ENCODE results near the gene TRPM5.

The TRPM5 gene

DNA sequence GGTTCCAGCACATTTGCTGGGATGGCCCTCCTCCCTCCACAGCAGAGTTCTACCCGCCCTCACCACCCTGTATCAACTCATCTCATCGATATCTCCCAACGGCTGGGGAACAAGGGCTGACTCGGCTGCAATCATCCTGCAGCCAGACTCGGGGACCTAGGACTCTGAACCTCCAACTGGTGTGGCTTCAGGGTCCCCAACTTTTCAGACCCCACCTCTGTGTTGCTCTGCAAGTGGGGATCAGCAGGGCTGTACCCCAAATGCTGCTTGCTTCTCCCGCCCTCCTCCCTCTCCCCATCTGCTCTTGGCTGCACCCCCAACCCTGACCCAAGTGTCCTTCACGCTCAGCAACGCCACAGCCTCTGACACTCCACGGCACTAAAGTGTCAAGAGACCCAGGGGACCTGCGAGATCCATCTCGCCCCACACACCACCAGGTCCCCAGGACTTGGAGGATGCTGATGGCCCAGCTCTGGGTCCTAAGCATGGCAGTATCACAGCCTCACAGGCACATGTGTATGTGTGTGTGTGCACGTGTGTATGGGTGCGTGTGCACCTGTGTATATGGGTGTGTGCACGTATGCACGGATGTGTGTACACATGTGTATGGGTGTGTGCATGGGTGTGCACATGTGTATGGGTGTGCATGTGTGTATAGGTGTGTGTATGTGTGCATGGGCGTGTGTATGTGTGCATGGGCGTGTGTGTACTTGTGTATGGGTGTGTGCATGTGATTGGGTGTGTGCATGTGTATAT is 26.9 kb upstream of the TRPM5 start:
- DNase-seq: no peak
- in situ Hi-C loops (cut with HindIII; ENCODE audit: low pct_ligation_motif_present, low pct_unique_long_range_greater_than_20kb, low sequenced_read_pairs): no loop called here

DNA sequence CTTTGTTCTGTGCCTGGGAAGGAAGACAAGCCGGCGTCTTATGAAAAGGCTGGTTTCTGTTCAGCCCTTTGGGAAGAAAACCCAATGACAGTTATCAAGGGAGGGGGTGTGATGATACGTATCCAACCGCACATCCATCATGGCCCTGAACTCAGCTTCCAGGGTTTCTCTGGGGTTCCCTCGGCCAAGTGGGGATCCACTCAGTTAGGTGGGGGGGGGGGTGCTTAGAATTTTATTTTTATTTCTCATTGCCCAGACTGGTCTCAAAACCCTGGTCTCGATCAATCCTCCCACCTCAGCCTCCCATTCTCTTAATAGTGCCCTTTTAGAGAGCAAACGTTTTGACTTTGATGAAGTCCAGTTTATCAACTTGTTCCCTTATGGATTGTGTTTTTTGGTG is 26.2 kb upstream of the TRPM5 start:
- in situ Hi-C loops (cut with HindIII; ENCODE audit: low pct_ligation_motif_present, low pct_unique_long_range_greater_than_20kb, low sequenced_read_pairs): no loop called here

DNA sequence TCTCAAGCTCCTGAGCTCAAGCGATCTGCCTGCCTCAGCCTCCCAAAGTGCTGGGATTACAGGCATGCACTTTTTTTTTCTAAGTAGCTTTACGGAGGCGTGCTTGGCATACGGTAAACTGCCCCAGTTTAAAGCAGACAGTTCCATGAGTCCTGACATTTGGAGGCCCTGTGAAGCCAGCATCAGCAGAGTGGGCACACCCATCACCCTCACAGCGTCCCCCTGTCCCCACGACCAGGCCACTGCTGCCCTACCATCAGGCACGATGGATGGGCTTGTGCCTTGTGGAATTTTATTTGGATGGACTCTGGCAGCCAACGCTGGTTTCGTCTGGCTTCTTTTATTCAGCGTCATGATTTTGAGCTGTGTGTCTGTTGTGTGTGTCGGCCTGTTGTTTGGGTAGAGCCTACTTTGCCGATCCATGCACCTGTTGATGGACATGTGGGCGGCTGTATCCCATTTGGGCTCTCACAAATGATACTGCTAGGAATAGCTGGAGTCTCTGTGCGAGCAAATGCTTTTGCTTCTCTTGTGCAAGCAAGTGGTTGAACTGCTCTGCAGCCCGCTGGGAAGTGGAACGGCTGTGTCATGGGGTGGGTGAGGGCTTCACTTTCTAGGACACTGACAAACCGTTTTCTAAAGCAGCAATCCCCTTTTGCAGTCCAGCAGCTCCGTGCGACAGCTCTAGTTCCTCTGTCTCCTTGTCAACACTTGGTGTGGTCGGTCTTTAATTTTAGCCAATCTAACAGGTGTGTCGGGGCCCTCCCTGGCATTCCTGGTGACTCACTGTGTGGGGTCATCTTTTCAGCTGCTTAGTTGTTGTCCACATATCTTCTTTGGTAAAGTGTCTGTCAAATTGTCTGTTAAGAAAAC is 24.3 kb upstream of the TRPM5 start:
- DNase-seq: no peak
- in situ Hi-C loops (cut with HindIII; ENCODE audit: low pct_ligation_motif_present, low pct_unique_long_range_greater_than_20kb, low sequenced_read_pairs): no loop called here

More for the DNA sequence above, 26.2 kb upstream of the TRPM5 start:
- no peak for DNase-seq

DNA sequence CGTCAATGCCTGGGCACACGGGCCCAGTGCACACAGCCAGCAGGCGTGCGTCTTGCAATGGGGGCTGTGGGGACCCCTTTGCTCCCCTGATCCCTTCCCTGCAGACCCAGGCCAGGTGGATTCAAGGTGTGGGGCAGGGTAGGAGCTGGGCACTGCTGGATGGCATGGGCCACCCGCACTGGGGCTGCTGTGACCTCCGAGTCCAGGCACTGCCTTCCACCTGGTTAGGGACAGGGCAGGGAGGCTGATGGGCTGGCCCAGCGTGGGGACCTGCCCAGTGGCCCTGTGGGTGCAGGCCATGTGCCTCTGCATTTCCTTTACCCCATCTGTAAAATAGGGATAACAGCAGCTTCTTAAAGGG is 23.4 kb upstream of the TRPM5 start:
- in situ Hi-C loops (cut with HindIII; ENCODE audit: low pct_ligation_motif_present, low pct_unique_long_range_greater_than_20kb, low sequenced_read_pairs): no loop called here

DNA sequence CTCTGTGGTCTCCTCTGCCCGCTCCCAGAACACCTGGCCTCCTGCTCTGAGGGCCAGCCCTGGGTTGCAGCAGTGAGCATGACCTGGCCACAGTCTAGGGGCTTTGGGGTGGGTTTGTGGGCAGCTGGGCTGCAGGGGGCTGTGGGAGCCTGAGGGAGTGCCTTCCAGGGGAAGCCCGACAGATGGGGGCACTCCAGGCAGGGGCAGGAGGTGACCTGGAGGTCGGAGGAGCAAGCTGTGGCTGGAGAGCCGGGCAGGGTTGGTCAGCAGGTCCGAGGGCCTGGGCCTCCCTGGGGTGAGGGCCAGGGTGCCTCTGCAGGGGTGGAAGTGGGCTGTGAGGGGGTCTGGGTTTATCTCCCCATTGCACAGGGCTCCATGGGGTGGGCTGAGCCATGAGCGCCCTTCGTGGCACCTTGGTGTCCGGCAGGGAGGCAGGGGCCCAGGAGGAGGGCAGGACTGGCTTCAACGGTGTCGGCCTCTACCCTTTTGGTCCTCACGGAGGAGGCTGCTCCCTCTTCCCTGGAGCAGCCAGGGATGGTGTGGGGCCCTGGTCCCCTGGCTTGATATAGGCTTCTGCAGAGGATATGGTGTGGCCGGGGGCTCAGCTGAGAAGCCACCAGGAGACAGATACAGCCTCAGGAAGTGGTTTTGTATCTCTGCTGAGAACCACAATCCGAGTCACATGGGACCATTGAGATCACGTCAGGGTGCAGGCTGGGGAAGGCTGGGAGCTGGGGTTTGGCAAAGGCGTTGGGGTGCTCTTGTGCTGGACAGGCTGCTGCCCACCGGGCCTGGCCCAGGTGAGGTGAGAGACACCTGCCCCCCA is 22.8 kb upstream of the TRPM5 start:
- in situ Hi-C loops (cut with HindIII; ENCODE audit: low pct_ligation_motif_present, low pct_unique_long_range_greater_than_20kb, low sequenced_read_pairs): no loop called here
- DNase-seq: no peak

More for the DNA sequence above, 23.4 kb upstream of the TRPM5 start:
- no peak for DNase-seq

DNA sequence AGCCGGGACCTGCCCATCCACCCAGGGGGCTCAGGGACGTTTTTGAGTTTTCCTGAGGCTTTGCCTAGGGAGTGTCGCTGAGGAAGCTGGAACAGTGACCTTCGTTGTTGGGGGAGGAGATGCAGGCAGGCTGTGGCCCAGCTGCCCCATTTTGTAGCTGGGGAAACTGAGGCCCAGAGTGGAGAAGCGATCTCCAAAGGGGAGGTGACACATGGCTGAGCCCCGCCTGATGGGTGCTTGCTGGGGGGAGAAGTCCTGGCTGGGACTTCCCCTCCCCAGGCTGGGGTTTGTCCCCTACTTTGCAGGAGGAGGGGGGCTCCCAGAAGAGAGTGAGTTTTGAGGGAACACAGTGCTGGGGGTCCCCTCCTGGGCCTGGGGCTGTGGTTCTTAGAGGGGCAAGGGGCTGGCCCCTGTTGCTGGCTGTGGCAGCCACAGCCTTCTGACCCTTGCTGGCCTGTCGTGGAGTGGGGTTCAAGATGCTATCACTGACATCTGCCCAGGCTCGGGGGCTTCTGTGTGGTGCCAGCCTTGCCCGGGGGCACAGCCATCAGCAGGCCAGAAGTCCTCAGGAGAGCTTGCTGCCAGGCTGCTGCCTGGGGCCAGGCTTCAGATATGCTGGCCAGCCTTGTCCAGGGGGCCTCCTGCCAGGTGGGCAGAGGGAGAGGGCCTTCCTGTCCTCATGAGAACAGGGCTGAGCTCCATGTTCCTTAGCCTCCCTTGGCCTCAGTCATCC is 21.9 kb upstream of the TRPM5 start:
- in situ Hi-C loops (cut with HindIII; ENCODE audit: low pct_ligation_motif_present, low pct_unique_long_range_greater_than_20kb, low sequenced_read_pairs): no loop called here
- no peak for DNase-seq

DNA sequence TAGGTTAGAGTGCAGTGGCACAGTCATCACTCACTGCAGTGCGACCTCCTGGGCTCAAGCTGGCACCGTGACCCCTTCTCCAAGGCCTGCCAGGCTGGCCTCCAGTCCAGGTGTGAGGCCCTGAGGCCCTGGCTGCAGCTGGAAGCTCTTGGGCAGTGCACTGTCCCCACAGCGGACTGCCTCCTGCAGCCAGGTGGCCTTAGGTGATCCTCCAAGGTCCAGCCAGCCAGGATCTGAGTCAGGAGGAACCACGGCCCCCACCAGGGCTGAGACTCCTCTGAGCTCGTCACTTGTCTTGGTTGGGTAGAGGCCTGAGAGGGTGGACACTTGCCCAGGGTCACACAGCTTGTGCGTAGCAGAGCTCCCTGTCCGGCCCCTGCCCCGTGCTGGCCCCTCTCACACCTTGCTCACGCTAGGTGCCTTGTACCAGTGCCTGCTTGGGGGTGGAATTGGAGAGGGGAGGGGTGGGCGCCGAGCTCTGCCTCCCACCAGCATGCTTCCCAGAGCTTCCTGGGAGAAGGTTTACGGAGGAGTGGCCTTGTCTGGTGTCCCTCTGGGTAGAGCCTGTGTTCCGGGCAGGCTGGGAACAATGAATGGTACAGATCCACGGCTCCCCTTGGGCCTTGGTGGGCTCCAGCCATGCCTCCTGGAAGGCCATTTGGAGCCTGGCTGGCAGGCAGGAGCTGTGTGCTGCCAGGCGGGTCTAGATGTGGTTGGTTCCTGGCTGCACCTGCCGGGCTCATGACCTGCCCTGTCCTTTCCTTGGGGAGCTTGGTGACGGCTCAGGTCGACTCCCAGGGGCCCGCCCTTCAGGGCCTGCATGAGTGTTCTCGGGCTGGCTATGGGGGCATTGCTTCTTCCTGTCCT is 21.1 kb upstream of the TRPM5 start:
- in situ Hi-C loops (cut with HindIII; ENCODE audit: low pct_ligation_motif_present, low pct_unique_long_range_greater_than_20kb, low sequenced_read_pairs): no loop called here
- no peak for DNase-seq

DNA sequence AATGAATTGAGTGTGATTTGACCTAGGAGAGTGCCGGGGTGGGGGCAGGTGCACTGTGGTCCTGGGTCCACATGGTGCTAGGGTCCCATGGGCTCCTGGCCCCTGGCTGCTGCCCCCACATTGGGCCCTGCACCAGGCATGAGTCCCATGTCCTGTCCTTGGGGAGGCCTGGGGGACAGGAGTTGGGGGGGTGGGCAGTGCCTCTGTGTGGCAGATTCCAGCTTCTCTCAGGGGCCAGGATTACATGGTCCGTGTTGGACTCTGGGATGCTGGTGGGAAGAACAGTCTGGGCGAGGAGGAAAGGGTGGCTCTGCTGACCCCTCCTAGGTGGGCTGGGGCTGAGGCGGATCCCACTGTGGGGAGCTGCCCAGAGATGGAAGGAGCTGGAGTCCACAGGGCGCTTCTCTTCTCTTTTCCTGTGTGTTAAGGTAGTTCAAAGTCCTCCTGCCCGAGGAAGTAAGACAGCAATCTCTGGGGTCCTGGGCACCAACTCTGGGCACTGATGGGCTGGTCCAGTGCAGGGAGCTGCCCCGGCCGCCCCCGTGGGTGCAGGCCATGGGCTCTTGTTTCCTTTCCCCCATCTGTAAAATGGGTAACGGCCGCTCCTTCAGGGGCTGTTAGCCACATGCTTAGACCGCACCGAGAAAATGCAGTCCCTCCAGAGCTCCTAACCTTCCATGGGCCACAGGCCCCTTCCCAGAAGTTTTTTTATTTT is 20.3 kb upstream of the TRPM5 start:
- no peak for DNase-seq
- in situ Hi-C loops (cut with HindIII; ENCODE audit: low pct_ligation_motif_present, low pct_unique_long_range_greater_than_20kb, low sequenced_read_pairs): no loop called here

DNA sequence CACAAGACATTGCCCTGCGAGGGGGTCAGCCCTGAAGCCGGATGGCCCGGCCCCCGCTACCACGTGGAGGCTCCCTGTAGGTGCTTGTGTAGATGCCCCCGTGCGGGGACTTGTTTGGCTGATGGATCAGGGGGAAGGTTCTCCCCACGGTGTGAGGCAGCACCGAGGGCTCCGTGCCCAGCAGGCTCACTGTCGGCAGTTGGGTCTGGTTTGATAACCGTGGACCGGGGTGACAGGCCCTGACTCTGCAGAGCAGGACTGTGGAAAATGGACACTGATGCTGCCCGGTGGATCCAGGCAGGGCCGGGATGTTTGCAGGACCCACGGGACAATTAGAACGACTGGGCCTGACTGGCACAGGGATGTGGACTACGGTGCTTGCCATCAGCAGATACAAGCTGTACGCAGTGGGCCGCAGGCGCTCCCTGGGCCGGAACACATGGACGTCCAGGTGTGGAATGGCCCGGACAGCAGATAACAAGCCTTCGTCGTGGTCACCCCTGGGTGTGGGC is 19.5 kb upstream of the TRPM5 start:
- in situ Hi-C loops (cut with HindIII; ENCODE audit: low pct_ligation_motif_present, low pct_unique_long_range_greater_than_20kb, low sequenced_read_pairs): no loop called here
- DNase-seq: no peak

DNA sequence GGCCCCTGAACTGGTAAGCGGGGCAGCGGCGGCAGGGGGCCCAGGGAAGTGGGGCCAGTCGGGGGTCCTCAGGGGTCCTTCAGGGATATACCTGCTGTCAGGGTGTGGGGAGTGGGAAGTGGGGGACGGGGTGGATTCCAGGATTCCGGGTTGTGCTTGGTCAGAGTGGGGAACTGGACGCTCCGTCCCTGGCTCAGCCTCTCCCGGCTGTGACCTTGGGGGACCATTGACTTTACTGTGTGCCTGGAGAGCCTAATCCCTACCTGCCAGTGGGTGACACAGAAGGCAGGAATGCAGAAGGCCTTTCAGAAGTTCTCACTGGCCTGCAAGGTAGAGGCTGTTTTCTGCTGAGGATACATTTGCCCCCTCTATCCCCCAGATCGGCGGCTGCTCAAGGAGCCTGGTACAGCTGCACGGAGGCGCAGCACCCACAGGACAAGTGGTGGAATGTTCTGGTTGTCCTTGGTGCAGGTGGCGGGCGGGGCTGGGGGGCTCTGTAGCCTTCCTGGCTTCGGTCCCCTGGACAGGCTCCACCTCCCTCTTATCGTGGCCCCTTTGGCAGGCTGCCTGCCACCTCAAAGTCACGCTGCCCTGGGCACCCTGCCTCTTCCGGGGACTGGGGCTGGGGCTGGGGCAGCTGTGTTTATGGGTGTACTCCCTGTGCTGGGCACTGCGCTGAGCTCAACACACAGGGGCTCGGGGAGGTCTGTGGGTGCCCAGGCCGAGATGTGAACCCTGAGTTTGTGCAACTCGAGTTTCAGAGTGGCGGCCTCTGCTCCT is 18.9 kb upstream of the TRPM5 start:
- DNase-seq: no peak
- in situ Hi-C loops (cut with HindIII; ENCODE audit: low pct_ligation_motif_present, low pct_unique_long_range_greater_than_20kb, low sequenced_read_pairs): no loop called here

DNA sequence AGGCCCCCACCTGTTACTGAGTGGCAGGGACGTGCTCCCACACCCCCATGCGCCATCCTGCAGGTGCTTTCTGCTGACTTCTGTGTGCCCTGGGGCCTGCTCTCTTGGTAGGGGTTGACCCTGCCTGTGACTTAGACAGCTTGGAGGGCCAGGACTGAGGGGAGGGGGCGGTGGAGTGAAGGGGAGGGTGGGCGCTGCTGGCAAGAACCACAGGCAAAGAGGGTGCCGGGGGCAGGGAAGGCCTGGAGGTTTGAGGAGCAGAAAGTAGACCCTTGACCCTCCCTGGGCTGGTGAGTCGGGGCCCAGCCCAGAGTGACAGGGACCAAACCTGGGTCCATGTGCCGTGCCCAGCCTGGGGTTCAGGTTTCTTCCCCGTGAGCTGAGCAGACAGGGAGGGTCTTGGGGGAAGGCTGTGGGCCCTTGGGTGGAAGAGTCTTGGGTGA is 18.2 kb upstream of the TRPM5 start:
- no peak for DNase-seq

DNA sequence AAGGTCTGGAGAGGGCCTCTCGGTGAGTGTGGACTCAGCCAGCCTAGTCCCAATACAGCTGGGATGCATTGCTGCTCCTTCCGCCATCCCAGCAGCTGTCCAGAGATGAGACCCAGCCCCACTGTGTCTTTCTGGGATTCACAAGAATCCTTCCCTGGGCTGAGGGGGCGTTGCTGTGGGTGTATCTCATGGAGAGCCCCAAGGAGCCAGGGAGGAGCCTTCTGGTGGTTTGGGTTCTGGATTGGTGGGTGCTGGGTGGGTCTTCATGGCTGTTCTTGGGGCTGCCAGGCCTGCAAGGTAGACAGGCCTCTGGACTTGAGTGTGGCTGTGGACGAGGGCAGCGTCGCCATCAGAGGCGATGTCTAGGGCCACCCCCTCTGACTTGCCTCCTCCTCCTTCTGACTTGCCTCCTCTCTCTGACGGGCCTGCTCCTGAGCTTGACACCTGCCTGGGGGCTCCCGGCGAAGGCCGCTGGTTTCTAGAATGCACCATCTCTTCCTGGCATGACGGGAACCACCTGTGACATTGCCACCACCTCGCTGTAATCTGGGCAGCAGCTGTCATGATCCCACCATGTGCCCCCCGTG is 17.7 kb upstream of the TRPM5 start:
- in situ Hi-C loops (cut with HindIII; ENCODE audit: low pct_ligation_motif_present, low pct_unique_long_range_greater_than_20kb, low sequenced_read_pairs): no loop called here

More for the DNA sequence above, 18.2 kb upstream of the TRPM5 start:
- in situ Hi-C loops (cut with HindIII; ENCODE audit: low pct_ligation_motif_present, low pct_unique_long_range_greater_than_20kb, low sequenced_read_pairs): no loop called here

DNA sequence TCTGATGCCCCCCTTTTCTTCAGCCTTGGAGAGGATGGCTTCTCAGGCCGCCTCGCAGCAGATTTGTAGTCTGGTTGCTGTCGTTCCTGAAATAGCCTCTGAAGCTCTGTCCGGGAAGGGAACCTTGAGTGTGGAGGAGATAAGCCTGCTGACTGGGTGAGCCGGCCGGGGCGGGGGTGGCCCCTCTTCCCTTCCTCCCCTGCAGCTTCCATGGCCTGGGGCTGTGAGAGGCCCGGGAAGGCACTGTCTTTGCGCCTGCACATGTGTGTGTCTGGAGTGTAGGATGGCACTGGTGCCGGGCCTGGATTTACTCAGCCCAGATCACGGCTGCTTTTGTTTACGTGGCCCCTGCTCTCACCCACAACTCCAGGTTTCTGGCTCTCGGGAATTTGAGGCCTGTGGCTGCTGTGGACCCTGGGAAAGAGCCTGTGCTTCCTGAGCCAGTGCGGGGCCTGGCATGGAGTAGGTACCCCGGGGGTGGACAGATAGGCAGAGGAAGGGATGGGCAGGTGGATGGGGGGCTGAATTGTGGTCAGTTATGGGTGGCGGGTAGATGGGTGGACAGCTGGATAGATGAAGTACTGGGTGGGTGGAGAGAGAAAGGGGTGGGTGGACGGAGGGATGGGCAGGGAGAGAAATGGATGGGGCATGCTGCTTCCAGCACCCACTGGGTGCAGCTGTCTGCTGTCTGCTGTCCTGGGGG is 17.1 kb upstream of the TRPM5 start:
- DNase-seq: no peak
- in situ Hi-C loops (cut with HindIII; ENCODE audit: low pct_ligation_motif_present, low pct_unique_long_range_greater_than_20kb, low sequenced_read_pairs): no loop called here

More for the DNA sequence above, 17.7 kb upstream of the TRPM5 start:
- no peak for DNase-seq

DNA sequence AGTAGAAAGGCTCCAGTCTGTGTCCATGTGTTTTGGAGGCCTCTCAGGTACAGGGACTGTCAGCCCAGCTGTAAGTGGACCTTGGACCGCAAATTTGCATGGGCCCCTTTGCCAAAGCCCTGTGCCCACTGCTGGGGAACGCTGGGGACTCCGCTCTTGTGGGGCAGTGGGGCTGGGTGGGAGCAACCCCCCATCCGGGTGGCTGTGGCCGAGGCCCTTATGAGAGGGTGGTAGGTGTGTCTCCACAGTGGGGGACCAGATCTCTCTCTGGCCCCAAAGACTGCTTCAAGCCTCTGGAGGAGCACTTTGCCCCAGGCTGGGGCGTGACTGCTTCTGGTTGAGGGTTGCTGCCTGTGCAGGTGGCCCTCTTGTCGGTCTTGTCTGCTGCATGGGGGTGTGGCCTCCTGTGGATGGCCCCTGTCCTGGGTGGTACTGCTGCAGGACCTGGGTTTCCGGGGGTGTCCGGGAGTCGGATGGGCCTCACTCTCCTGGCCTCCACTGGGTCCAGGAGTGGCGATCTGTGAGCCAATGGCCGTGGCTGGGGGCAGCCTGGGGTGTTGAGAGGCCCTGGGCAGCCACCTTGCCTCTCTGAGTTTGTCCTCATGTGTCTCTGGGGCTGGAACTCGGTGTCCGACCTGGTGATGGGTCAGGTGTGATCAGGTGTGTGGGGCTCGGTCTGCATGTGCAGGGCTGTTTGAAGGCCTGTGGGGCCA is 16.4 kb upstream of the TRPM5 start:
- in situ Hi-C loops (cut with HindIII; ENCODE audit: low pct_ligation_motif_present, low pct_unique_long_range_greater_than_20kb, low sequenced_read_pairs): no loop called here

More for the DNA sequence above, 16.4 kb upstream of the TRPM5 start:
- DNase-seq: no peak

Data from ACHN (cell line).